ENCODE measurements around the gene ZCCHC2.

- no peak for TF ChIP-seq ZNF232 (CRISPR knock-in tag; IDR thresholded peaks at IDR 0.05)
- no peak for TF ChIP-seq ZBTB17 (CRISPR knock-in tag; IDR thresholded peaks at IDR 0.05)
- no peak for TF ChIP-seq JUNB (CRISPR knock-in tag; conservative IDR thresholded peaks at IDR 0.05)
- TF ChIP-seq SIX5 (IDR thresholded peaks at IDR 0.05; ENCODE audit: borderline replicate concordance in 1 of 2, insufficient read depth in 1 of 2, low read depth in 1 of 2, low read length in 2 of 2), result no peak
- no peak for TF ChIP-seq ATF7 (IDR thresholded peaks at IDR 0.05)
Measured at GRCh38 chr18:62524440-62525200, 1.8 kb downstream of the ZCCHC2 start.

Measured in K562 (cell line).